Measurements from ENCODE around the gene WHRN.

GRCh38 chr9:114397219-114397847, 107.9 kb downstream of the WHRN start:
- TF ChIP-seq, protein P1, sequence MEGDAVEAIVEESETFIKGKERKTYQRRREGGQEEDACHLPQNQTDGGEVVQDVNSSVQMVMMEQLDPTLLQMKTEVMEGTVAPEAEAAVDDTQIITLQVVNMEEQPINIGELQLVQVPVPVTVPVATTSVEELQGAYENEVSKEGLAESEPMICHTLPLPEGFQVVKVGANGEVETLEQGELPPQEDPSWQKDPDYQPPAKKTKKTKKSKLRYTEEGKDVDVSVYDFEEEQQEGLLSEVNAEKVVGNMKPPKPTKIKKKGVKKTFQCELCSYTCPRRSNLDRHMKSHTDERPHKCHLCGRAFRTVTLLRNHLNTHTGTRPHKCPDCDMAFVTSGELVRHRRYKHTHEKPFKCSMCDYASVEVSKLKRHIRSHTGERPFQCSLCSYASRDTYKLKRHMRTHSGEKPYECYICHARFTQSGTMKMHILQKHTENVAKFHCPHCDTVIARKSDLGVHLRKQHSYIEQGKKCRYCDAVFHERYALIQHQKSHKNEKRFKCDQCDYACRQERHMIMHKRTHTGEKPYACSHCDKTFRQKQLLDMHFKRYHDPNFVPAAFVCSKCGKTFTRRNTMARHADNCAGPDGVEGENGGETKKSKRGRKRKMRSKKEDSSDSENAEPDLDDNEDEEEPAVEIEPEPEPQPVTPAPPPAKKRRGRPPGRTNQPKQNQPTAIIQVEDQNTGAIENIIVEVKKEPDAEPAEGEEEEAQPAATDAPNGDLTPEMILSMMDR (IDR thresholded peaks at IDR 0.05; ENCODE audit: insufficient read depth, low read length, poor library complexity, severe bottlenecking), result no peak
- TF ChIP-seq EZH2phosphoT487 (conservative IDR thresholded peaks at IDR 0.05; ENCODE audit: low read length), result no peak
